HG02588 (cell line): ENCODE measurements around the gene PLCB2.

ENCODE experiments used
- ATAC-seq: cut with Tn5 transposase; IDR thresholded peaks from one replicate; pipeline ENCODE4 v1.9.1; 2021; ENCODE audit warnings: mild to moderate bottlenecking, moderate library complexity; ENCODE audit not compliant: unreplicated experiment

The PLCB2 gene

DNA sequence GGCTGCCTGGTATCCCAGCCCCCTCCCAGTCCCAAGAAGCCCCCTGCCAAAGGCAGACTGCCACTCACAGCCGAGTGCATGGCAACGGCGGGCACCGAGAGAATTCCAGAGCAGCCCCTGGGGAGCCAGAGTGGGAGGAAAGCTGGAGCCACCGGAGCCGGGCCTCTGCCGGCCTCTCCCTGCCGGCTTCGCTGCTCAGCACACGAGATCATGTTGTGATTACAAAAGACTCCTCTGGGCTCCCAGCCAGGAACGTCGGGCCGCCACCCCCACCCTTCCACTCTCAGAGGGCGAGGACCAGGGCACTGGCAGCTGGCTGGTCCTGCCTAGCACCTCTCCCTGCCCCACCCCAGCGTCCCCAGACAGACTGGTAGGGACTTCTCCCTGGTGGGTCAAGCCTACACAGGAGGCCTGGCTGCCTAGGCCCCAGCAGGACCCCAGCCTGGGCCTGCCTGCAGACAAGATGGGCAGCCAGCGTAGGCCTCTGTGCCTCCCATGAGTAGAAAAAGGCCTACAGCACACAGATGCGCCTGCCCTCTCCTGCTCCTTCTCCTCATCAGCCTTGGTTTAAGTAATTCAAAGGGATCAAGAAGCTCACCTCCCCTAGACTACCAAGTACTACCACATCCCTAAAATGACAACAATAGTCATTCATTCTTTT is 33.1 kb upstream of the PLCB2 start, which contains the start of gene CCDC9B:
Gene CCDC9B, minus strand, starts transcription at position 200 of the 661 bp plus-strand sequence. Its CDS starts 120 bp downstream, at position 80.
- no peak for ATAC-seq

DNA sequence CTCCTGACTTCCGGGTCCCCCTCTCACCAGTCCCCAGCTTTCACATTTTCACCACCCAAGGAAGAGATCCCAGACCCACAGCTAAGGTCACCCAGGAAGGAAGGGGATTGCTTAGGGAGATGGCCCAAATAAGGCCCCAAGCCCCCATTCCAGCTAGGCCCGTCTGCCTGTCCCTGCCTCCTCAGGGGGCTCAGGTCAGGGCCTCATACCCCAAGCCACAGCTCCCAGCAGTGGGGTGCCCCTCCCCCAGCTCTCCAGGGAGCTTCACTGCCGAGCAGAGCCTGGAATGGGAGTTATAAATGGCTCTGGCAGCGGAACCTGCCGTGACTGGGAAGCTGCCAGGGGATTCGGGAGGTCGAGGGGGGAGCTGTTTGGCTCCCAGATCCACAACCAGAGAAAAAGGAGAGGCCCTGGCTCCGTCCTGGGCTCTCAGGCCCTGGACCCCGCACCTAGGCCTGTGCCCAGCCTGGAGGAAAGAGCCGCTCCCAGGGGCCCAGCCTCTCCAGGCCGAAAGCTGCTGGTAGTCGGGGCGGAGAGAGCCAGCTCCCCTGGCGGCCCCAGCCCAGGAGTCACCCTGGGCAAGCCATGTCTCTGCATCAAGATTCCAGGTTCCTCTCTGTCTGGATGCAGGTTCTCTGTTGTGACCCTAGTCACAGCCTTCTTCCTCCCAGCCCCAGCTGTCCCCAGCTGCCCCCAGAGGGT is 32.5 kb upstream of the PLCB2 start:
- ATAC-seq: no peak

GRCh38 chr15:40339621-40339945 is 31.8 kb upstream of the PLCB2 start:
- no peak for ATAC-seq

- no peak for ATAC-seq
Measured at GRCh38 chr15:40338921-40339620, 31.3 kb upstream of the PLCB2 start.

- peak; percentile 40 for ATAC-seq
Measured at GRCh38 chr15:40338041-40338657, 30.4 kb upstream of the PLCB2 start.

- no peak for ATAC-seq
Measured at GRCh38 chr15:40337597-40337996, 29.9 kb upstream of the PLCB2 start.

DNA sequence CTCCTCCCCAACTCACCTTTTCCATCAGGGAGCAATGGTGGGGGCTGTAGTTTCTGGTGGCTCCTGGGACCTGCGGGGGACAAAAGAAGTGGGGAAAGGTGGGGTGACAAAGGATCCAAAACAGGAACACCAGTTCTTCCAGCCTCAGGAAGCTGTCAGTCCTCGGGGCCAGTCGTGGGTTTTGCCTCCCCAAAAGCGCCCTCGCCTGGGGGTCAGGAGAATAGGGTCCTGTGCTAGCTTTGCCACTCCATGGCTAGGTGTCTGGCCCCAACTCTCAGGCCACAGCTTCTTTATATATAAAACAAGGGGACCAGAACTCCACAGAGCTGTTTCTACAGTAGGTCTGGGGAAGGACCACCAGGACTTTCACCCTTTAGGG is 29.0 kb upstream of the PLCB2 start:
- ATAC-seq: no peak

- ATAC-seq: no peak
Measured at GRCh38 chr15:40335938-40336743, 28.4 kb upstream of the PLCB2 start.

DNA sequence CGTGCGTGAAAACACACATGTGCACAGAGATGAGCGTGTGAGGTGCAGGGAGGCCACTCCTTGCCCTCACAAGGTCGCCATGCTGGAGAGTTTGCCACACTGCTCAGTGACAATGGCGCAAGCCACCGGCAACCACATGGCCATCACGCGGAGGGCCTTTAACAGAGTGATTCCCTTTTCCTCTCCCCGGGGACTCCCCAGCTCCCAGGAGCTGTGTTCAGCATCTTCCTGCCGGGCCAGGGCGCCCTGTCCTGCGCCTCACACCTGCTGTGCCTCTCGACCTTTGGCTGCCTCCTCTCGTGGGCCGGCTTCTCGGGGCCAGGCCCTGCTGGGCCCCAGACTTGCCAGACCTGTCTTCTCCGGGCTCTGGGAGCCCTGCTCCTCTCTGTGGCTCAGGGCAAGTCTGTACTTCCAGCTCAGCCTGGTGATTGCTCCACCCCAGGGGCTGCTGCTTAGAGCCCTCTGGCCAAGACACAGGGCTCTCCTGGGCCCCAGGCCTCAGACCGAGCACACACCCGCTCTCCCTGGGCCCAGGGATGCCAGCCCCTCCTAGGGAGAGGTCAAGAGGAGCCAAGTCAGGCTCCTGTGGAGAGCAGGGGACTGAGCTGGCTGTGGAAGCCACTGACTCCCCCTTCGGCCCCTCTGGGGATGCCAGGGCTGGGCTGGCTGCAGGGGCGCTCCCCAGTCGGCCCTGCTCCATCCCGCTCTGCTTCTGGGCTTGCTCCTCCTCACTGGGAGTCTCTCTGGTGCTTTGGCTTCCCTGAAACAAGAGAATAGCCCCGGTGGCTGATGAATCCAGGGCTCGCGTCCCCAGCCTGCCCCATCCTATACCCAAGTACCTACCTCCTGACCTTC is 27.4 kb upstream of the PLCB2 start:
- no peak for ATAC-seq

DNA sequence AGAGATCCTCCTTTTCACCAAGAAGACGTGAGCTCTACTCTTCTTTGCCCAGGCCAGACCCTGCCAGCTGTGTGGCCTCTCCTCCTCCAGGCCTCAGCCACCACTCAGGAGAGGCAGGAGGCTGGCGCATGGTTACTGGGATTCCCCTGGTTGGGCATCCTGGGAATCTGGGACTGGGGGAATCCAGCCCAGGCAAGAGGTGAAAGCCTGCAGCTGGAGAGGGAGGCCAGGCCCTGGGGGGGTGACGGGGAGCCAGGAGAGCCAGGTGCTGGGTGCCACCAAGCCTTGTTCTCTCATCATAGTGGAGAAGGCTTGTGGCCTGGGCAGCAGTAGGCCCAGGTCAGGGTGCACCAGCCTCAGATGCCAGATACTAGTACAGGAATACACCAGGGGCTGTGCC is 26.8 kb upstream of the PLCB2 start:
- no peak for ATAC-seq

GRCh38 chr15:40333922-40334492 is 26.3 kb upstream of the PLCB2 start:
- ATAC-seq: no peak

DNA sequence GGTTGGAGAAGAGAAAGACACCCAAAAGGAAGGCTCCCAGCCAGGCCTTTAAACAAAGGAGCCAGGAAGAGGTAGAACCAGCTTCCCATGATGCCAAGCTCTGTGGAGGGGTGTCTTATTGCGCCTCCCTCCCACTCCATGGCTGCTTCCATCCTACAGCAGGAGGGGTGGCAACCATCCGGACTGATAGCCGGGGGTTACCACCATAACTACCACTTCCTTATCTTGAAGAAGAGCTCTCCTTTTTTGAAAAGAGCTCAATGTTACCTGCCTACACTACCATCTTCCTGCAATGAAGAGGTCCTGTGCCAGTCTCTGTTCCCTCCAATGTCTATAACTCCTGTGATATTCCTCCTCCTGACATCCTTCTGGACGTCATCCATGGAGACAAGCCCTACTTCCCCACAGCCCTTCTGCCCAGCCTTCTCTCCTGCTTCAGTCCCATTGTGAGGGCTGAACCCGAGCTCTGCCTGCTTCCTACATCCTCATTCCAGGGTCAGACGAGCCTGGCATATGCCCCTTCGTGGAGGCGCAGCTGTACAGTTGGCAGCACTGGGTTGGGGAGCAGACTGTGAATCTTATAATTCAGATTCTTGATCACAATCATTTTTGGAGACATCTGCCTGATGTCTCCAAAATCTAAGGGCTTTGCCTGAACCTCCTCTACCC is 24.5 kb upstream of the PLCB2 start:
- no peak for ATAC-seq

DNA sequence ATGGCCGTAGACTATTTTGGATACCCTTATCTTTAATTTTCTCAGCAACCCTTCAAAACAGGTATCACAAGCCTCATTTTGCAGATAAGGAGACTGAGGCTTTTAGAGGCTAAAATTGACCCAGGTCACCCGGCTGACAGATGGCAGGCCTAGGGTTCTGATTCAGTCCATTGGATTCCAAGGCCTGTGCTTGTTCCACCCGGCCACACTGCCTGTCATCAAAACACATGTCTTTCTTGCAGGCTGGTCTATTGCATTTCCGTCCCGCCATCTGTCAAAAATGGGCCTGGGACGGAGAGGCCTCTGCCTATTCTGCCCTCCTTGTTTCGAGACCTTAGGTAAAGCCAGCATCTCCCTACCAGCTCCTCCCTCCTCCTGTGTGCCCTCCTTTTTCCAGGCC is 23.9 kb upstream of the PLCB2 start:
- ATAC-seq: no peak

DNA sequence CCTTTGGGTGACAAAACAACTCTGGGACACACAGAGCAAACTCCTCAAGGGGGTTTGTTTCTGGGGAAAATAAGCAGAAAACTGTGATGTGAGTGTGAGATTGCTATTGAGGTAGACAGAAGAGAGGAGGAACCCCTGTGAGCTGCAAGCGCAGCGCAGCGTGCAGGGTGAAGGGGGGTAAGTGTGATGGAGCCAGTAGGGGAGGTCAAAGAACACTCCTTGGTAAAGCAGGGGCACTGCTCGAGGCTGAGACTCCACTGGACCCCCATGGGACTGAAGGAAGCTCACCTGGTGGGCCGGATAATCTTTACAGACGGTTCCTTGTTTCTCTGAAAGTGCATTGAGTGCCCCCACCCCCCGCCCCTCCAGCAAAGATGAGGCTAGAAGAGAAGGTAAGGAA is 23.3 kb upstream of the PLCB2 start:
- ATAC-seq: no peak

DNA sequence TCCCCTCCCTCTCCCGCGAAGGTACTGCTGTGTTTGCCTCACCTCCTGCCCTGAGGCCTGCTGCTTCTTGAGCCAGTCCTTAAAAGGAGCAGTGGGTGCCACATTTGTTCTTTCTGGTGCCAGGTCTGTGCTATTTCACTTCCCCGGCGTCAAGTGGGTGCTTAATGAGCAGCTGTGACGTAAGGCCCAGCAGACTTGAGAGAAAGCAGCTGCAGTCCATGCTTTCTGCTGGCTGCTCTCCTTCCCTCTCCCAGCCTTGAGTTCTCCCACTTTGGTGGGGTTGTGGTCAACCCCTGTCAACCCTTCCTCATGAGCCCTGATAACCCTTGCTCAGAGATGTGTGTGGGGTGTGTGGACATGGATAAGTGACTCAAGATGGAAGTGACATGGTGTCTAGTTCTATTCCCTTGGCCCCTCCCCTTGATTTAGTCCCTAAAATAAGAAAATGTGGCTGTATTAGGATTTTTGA is 22.7 kb upstream of the PLCB2 start:
- ATAC-seq: no peak

DNA sequence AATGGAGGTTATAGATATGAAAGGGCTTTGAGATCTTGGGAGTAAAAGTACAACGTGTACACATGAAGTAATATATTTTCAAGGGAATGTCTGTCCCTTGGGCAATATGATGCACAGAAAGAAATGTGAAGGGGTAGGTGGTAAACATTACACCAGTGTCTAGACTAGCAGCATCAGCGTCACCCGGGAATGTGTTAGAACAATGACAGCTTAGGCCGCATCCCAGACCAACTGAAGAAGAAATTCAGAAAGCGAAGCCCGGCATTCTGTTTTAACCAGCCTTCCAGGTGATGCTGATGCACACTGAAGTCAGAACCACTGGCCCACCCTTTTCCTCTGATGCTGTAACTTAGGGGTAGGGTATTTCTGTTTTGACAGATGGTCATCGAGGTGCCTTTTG is 22.1 kb upstream of the PLCB2 start:
- no peak for ATAC-seq

GRCh38 chr15:40328751-40329150 is 21.0 kb upstream of the PLCB2 start:
- ATAC-seq: no peak

GRCh38 chr15:40328176-40328575 is 20.4 kb upstream of the PLCB2 start:
- no peak for ATAC-seq

DNA sequence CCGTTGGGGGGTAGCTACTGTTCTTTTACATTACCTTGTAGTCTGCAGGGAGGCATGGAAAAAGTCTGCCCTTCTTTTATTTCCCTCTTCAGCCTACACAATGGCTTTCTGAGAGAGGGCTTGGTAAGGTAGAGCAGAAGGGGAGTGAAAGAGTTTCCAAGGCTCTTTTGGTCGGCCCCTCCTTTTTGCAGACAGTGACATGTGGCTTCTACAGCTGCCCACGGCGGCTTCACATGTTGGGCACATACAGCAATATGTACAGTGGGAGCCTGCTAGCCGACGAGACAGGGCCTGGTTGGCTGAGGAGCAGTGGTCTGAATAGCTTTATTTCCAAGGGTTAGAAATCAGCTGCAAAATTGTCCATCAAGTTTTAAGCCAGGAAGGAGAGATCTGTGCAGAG is 19.7 kb upstream of the PLCB2 start:
- no peak for ATAC-seq
